Prostate gland (tissue), 2 donors: Measurements from ENCODE around the gene RIMBP2. TPM values are rescaled to one million over a fixed set of nuclear protein-coding genes. Genes with fewer than 3 reads are reported as not detected.

ENCODE experiments used
- DNase-seq: peaks from one replicate; pipeline ENCODE4 v3.0.0-alpha.2; 2019; ENCODE audit warnings: low spot score
- H3K27ac ChIP-seq, 2 donors: fragments of 200-600 bp; sonication (generic); 2 replicates each; pipeline ENCODE4 v1.5.1; 2017 to 2019
- H3K27me3 ChIP-seq: fragments of 200-600 bp; sonication (generic); replicated peaks from 2 replicates; pipeline ENCODE4 v1.5.1; 2019; ENCODE audit not compliant: insufficient read depth
- H3K36me3 ChIP-seq, 2 donors: fragments of 200-600 bp; sonication (generic); 1 replicate in 1 of 2; 2 replicates in 1 of 2; pipeline versions ENCODE4 v1.5.1 to v1.8.1; 2017 to 2019
- H3K4me1 ChIP-seq: fragments of 200-600 bp; sonication (generic); replicated peaks from 2 replicates; pipeline ENCODE4 v1.5.1; 2019
- H3K4me3 ChIP-seq, 2 donors: fragments of 200-600 bp; sonication (generic); 2 replicates each; pipeline ENCODE4 v1.5.1; 2017 to 2019
- H3K9me3 ChIP-seq: fragments of 200-600 bp; sonication (generic); 2 replicates; pipeline ENCODE4 v1.5.1; 2017
- CTCF ChIP-seq, 4 experiments: fragments of 200-600 bp in 2 of 4; fragments of 450-650 bp in 2 of 4; sonication (generic) in 2 of 4; IDR thresholded peaks; 1 replicate in 3 of 4; 2 replicates in 1 of 4; pipeline ENCODE4 v1.5.1; 2016 to 2019; ENCODE audit warnings: antibody characterized with exemption in 4 of 4, mild to moderate bottlenecking in 2 of 4, moderate library complexity in 2 of 4
- POLR2A ChIP-seq: fragments of 450-650 bp; IDR thresholded peaks from one replicate; pipeline ENCODE4 v1.6.1; 2016; ENCODE audit warnings: antibody characterized with exemption, mild to moderate bottlenecking
- POLR2AphosphoS5 ChIP-seq: sonication (generic); formaldehyde crosslinking; IDR thresholded peaks from one replicate; pipeline ENCODE4 v1.6.1; 2017; ENCODE audit warnings: antibody characterized with exemption
- WGBS: methylation state at CpG from one replicate; pipeline ENCODE4 v1.1.5; 2018; 5-methylcytosine and 5-hydroxymethylcytosine counted together
- intact Hi-C: fragments of 100-400 bp; cut with DNase I; formaldehyde crosslinking; loops from one replicate; pipeline ENCODE4 v1.14.2; 2022
- total RNA-seq, 2 donors: library from RNA; depleted of rRNA; stranded (reverse); fragments of >200 nt; gene quantifications; one replicate each; pipeline ENCODE4 v1.1.0, GENCODE V29; 2016

Gene RIMBP2
- total RNA-seq, 2 donors from 2014 or later: 0.96 to 7.0 TPM

GRCh38 chr12:130384234-130384633 is 331.9 kb downstream of the RIMBP2 start:
- 52% methylated on average over 3 of the region's 3 CpGs for WGBS

GRCh38 chr12:130382818-130383217 is 333.3 kb downstream of the RIMBP2 start:
- intact Hi-C loops: no loop called here
- Histone ChIP-seq H3K4me1 (no peaks in the 10 kb centered on the region), H3K4me3 (no peak overlapping the region), H3K36me3 (no peaks in the 10 kb centered on the region), H3K9me3 (no peaks in the 10 kb centered on the region), H3K27me3 (no peaks in the 10 kb centered on the region), H3K27ac (no peak overlapping the region)
- TF ChIP-seq POLR2AphosphoS5: no peak
- no peak for TF ChIP-seq POLR2A
- TF ChIP-seq CTCF (IDR thresholded peaks at IDR 0.05): no peak
- no peak for DNase-seq
- 67% methylated on average over 2 of the region's 2 CpGs for WGBS

More at GRCh38 chr12:130384234-130384633, 331.9 kb downstream of the RIMBP2 start:
- Histone ChIP-seq H3K27ac (no peak overlapping the region), H3K4me3 (no peak overlapping the region), H3K36me3 (no peaks in the 10 kb centered on the region), H3K4me1 (no peaks in the 10 kb centered on the region), H3K9me3 (no peaks in the 10 kb centered on the region), H3K27me3 (no peaks in the 10 kb centered on the region)
- DNase-seq: no peak
- TF ChIP-seq POLR2A (no peak), CTCF (IDR thresholded peaks at IDR 0.05) (no peak), POLR2AphosphoS5 (no peak)
- intact Hi-C loops: no loop called here

GRCh38 chr12:130375296-130376287 is 340.5 kb downstream of the RIMBP2 start:
- TF ChIP-seq CTCF (IDR thresholded peaks at IDR 0.05): no peak
- no peak for TF ChIP-seq POLR2A
- no peak for TF ChIP-seq POLR2AphosphoS5
- whole genome bisulfite sequencing: 78% methylated on average over 13 of the region's 13 CpGs
- Histone ChIP-seq H3K4me1 (no peaks in the 10 kb centered on the region), H3K9me3 (no peaks in the 10 kb centered on the region), H3K27ac (no peak overlapping the region), H3K27me3 (no peaks in the 10 kb centered on the region), H3K4me3 (no peak overlapping the region), H3K36me3 (no peaks in the 10 kb centered on the region)
- intact Hi-C loops: no loop called here
- no peak for DNase-seq

- no peak for TF ChIP-seq POLR2A
- TF ChIP-seq CTCF (IDR thresholded peaks at IDR 0.05): no peak
- TF ChIP-seq POLR2AphosphoS5: no peak
- intact Hi-C loops: no loop called here
- Histone ChIP-seq H3K4me1 (no peaks in the 10 kb centered on the region), H3K9me3 (no peaks in the 10 kb centered on the region), H3K4me3 (no peak overlapping the region), H3K36me3 (no peaks in the 10 kb centered on the region), H3K27me3 (no peaks in the 10 kb centered on the region), H3K27ac (no peak overlapping the region)
- WGBS: 91% methylated on average over 4 of the region's 4 CpGs
- DNase-seq: no peak
Measured at GRCh38 chr12:130374083-130374482, 342.0 kb downstream of the RIMBP2 start.

GRCh38 chr12:130372936-130373335 is 343.2 kb downstream of the RIMBP2 start:
- Histone ChIP-seq H3K27me3 (no peaks in the 10 kb centered on the region), H3K4me3 (no peak overlapping the region), H3K4me1 (no peaks in the 10 kb centered on the region), H3K9me3 (no peaks in the 10 kb centered on the region), H3K27ac (no peak overlapping the region), H3K36me3 (no peaks in the 10 kb centered on the region)
- intact Hi-C loops: no loop called here
- no peak for DNase-seq
- WGBS: 26% methylated on average over 4 of the region's 4 CpGs
- TF ChIP-seq CTCF (IDR thresholded peaks at IDR 0.05) (no peak), POLR2AphosphoS5 (no peak), POLR2A (no peak)
